A549 (cell line): ENCODE data around the gene RADIL. TPM values are rescaled to one million over a fixed set of nuclear protein-coding genes. Genes with fewer than 3 reads are reported as not detected.
A peak's percentile ranks its signal among the peaks of the same experiment; 100 is the strongest.

Experiments used
- ATAC-seq, 2 experiments: fragments of 200-7000 bp in 1 of 2; fragments of >200 bp in 1 of 2; cut with Nextera tagmentation in 1 of 2; cut with Tn5 transposase in 1 of 2; 3 replicates each; pipeline versions ENCODE4 v1.8.0 to v1.9.1; 2018 to 2020; ENCODE audit warnings: mild to moderate bottlenecking in 1 of 2, moderate library complexity in 1 of 2
- CTCF ChIA-PET: fragments of 300-600 bp; sonication (Branson Sonifier 250); formaldehyde crosslinking; extraction: SDS; loops from one replicate; lab custom pipeline; 2021; ENCODE audit warnings: antibody characterized with exemption, inconsistent platforms; lab: Yijun Ruan, JAX
- POLR2A ChIA-PET: fragments of 350-600 bp; formaldehyde crosslinking; extraction: SDS; loops from one replicate; lab custom pipeline; 2021; ENCODE audit warnings: antibody characterized with exemption, inconsistent platforms; lab: Yijun Ruan, JAX
- DNase-seq, 2 experiments: peaks; one replicate each; pipeline versions ENCODE4 v3.0.0 to v3.0.0-alpha.2; 2011 to 2016; ENCODE audit warnings: low read depth in 1 of 2, low spot score in 1 of 2
- FAIRE-seq: peaks from 2 replicates; lab custom pipeline; 2011; peaks lifted over from hg19 to GRCh38; lab: Jason Lieb, UNC
- H3K27ac ChIP-seq, 2 experiments: fragments of >200 bp; sonication (Bioruptor Twin); formaldehyde crosslinking; 3 replicates each; pipeline ENCODE4 v1.5.1; 2016 to 2017
- H3K4me1 ChIP-seq: fragments of >200 bp; sonication (Bioruptor Twin); formaldehyde crosslinking; 3 replicates; pipeline ENCODE4 v1.6.1; 2016
- H3K4me2 ChIP-seq: fragments of >200 bp; sonication (Bioruptor Twin); formaldehyde crosslinking; 3 replicates; pipeline ENCODE4 v1.6.1; 2016
- H3K4me3 ChIP-seq: fragments of >200 bp; sonication (Bioruptor Twin); formaldehyde crosslinking; 3 replicates; pipeline ENCODE4 v1.5.1; 2016
- H3K9me3 ChIP-seq: fragments of >200 bp; sonication (Bioruptor Twin); formaldehyde crosslinking; 3 replicates; pipeline ENCODE4 v1.6.1; 2016
- CBX2 ChIP-seq: fragments of 200-600 bp; sonication (generic); IDR thresholded peaks from 2 replicates; pipeline ENCODE4 v1.6.1; 2016; ENCODE audit warnings: low read depth, mild to moderate bottlenecking, borderline replicate concordance
- CTCF ChIP-seq: fragments of >200 bp; sonication (Bioruptor Twin); formaldehyde crosslinking; IDR thresholded peaks from 3 replicates; pipeline ENCODE4 v1.5.1; 2016
- EHF ChIP-seq: fragments of 250-450 bp; sonication (Bioruptor Pico); IDR thresholded peaks from 2 replicates; pipeline ENCODE4 v1.5.0; 2020; ENCODE audit warnings: mild to moderate bottlenecking
- ESRRA ChIP-seq: fragments of 150-350 bp; IDR thresholded peaks from 2 replicates; pipeline ENCODE4 v1.6.1; 2014; ENCODE audit warnings: mild to moderate bottlenecking, low read length, borderline replicate concordance
- FOSL2 ChIP-seq, 2 experiments: fragments of 450-650 bp in 1 of 2; fragments of >200 bp in 1 of 2; sonication (Bioruptor Twin) in 1 of 2; formaldehyde crosslinking; IDR thresholded peaks; 2 replicates each; pipeline versions ENCODE4 v1.5.0 to v1.6.1; 2016 to 2020; ENCODE audit warnings: mild to moderate bottlenecking in 1 of 2, moderate library complexity in 1 of 2
- HES2 ChIP-seq: fragments of >200 bp; sonication (Bioruptor Twin); formaldehyde crosslinking; IDR thresholded peaks from 2 replicates; pipeline ENCODE4 v1.6.1; 2016
- HOXA7 ChIP-seq: fragments of 250-450 bp; sonication (Bioruptor Pico); IDR thresholded peaks from 2 replicates; pipeline ENCODE4 v1.5.0; 2020; ENCODE audit warnings: mild to moderate bottlenecking, moderate library complexity
- JUN ChIP-seq, 2 experiments: fragments of >200 bp; sonication (Bioruptor Twin); formaldehyde crosslinking; IDR thresholded peaks; 2 replicates in 1 of 2; 3 replicates in 1 of 2; pipeline ENCODE4 v1.6.1; 2016 to 2017
- JUNB ChIP-seq: fragments of >200 bp; sonication (Bioruptor Twin); formaldehyde crosslinking; IDR thresholded peaks from 2 replicates; pipeline ENCODE4 v1.6.1; 2016
- MYC ChIP-seq: IDR thresholded peaks from 2 replicates; pipeline ENCODE4 v1.6.1; 2012; ENCODE audit warnings: mild to moderate bottlenecking, inconsistent platforms, low read length, improper control_type of control experiment, borderline replicate concordance
- NFE2L2 ChIP-seq: fragments of 150-350 bp; conservative IDR thresholded peaks from 2 replicates; pipeline ENCODE4 v1.6.1; 2014; ENCODE audit warnings: low read length
- NPAS2 ChIP-seq: fragments of 250-450 bp; sonication (Bioruptor Pico); IDR thresholded peaks from 2 replicates; pipeline ENCODE4 v1.8.0; 2022; ENCODE audit warnings: mild to moderate bottlenecking, moderate library complexity, borderline replicate concordance
- RCOR1 ChIP-seq: fragments of 150-350 bp; IDR thresholded peaks from 2 replicates; pipeline ENCODE4 v1.6.1; 2014; ENCODE audit warnings: antibody characterized with exemption, low read length, low read depth
- TFCP2L1 ChIP-seq: fragments of 250-450 bp; sonication (Bioruptor Pico); IDR thresholded peaks from 2 replicates; pipeline ENCODE4 v1.5.0; 2021; ENCODE audit warnings: mild to moderate bottlenecking
- ZSCAN20 ChIP-seq: fragments of 250-450 bp; sonication (Bioruptor Pico); IDR thresholded peaks from 2 replicates; pipeline ENCODE4 v1.8.0; 2022; ENCODE audit warnings: mild to moderate bottlenecking, moderate library complexity
- WGBS: methylation state at CpG from one replicate; pipeline ENCODE4 v1.1.6; 2017; ENCODE audit errors: missing lambda C conversion rate; 5-methylcytosine and 5-hydroxymethylcytosine counted together
- polyA plus RNA-seq, 4 experiments: library from polyadenylated mRNA; depleted of rRNA in 3 of 4; stranded (reverse); fragments of >200 nt; fragmentation: RNase III in 1 of 4; extraction: RNeasy Plus Mini Kit Qiagen cat#74134 plus additional on column Dnase treatment in 1 of 4; gene quantifications; 2 replicates in 3 of 4; 3 replicates in 1 of 4; pipeline ENCODE4 v1.2.3, GENCODE V29; 2011 to 2017
- TF ChIP-seq, protein P1 (sequence below): fragments of 250-450 bp; sonication (Bioruptor Pico); IDR thresholded peaks from 2 replicates; pipeline ENCODE4 v1.5.0; 2021; ENCODE audit warnings: mild to moderate bottlenecking, moderate library complexity, borderline replicate concordance
- TF ChIP-seq, protein P2 (sequence below): IDR thresholded peaks from 2 replicates; pipeline ENCODE4 v1.6.1; 2012
- TF ChIP-seq, protein P3 (sequence below): fragments of >200 bp; sonication (Bioruptor Twin); formaldehyde crosslinking; IDR thresholded peaks from 3 replicates; pipeline ENCODE4 v1.6.1; 2016
- TF ChIP-seq, protein P4 (sequence below): fragments of 450-650 bp; IDR thresholded peaks from 2 replicates; pipeline ENCODE4 v1.6.1; 2014; ENCODE audit warnings: antibody characterized with exemption

RADIL gene
- polyA plus RNA-seq, 2 of the 4 experiments (the other 2 are of a cell fraction): 1.0 to 1.1 TPM

- H3K4me3 ChIP-seq: no peak overlapping the region
- ChIA-PET POLR2A (no interaction called here), CTCF (interaction anchor here (0.8 to 6.3 kb wide), 5 partner anchors 9 to 286 kb away, joined by 3 to 58 read pairs (median 5); partner anchors contain the start of gene RADIL)
- no peaks in the 10 kb centered on the region for H3K4me1 ChIP-seq
- DNase-seq: no peak
- H3K27ac ChIP-seq: no peak overlapping the region
- TF ChIP-seq NPAS2 (CRISPR knock-in tag) (no peak), HOXA7 (no peak), NFE2L2 (no peak), JUN (IDR thresholded peaks at IDR 0.05) (no peak), MYC (no peak)
- peak in 1 of 2 experiments; percentile 21; a peak in 3 of 6 replicates for ATAC-seq
- FAIRE-seq: no peak
- no peak overlapping the region for H3K4me2 ChIP-seq
- no peaks in the 10 kb centered on the region for H3K9me3 ChIP-seq
- WGBS: 81% methylated on average over 7 of the region's 10 CpGs
Observed at GRCh38 chr7:4800487-4800886, 83.0 kb downstream of the RADIL start.

GRCh38 chr7:4799508-4800268 lies 83.8 kb downstream of the RADIL start:
- ChIA-PET POLR2A (no interaction called here), CTCF (interaction anchor here (0.8 to 6.3 kb wide), 14 partner anchors 8 to 374 kb away, joined by 3 to 58 read pairs (median 7); partner anchors contain the start of gene RADIL)
- WGBS: 78% methylated on average over 20 of the region's 39 CpGs
- no peaks in the 10 kb centered on the region for H3K9me3 ChIP-seq
- H3K4me3 ChIP-seq: no peak overlapping the region
- ATAC-seq (peak; percentile 13 to 16; a peak in 3 of 6 replicates), FAIRE-seq (no peak), DNase-seq (no peak)
- H3K27ac ChIP-seq: no peak overlapping the region
- H3K4me1 ChIP-seq: no peaks in the 10 kb centered on the region
- H3K4me2 ChIP-seq: no peak overlapping the region
- TF ChIP-seq RCOR1: no peak
- TF ChIP-seq, protein P1, sequence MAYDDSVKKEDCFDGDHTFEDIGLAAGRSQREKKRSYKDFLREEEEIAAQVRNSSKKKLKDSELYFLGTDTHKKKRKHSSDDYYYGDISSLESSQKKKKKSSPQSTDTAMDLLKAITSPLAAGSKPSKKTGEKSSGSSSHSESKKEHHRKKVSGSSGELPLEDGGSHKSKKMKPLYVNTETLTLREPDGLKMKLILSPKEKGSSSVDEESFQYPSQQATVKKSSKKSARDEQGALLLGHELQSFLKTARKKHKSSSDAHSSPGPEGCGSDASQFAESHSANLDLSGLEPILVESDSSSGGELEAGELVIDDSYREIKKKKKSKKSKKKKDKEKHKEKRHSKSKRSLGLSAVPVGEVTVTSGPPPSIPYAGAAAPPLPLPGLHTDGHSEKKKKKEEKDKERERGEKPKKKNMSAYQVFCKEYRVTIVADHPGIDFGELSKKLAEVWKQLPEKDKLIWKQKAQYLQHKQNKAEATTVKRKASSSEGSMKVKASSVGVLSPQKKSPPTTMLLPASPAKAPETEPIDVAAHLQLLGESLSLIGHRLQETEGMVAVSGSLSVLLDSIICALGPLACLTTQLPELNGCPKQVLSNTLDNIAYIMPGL: no peak
- no peak for TF ChIP-seq HES2
- TF ChIP-seq, protein P2, sequence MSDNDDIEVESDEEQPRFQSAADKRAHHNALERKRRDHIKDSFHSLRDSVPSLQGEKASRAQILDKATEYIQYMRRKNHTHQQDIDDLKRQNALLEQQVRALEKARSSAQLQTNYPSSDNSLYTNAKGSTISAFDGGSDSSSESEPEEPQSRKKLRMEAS: no peak
- no peak for TF ChIP-seq CBX2
- no peak for TF ChIP-seq FOSL2 (IDR thresholded peaks at IDR 0.05)
- TF ChIP-seq FOSL2 (CRISPR knock-in tag; IDR thresholded peaks at IDR 0.05): no peak
- TF ChIP-seq ESRRA: no peak
- no peak for TF ChIP-seq TFCP2L1
- TF ChIP-seq ZSCAN20 (CRISPR knock-in tag): no peak
- no peak for TF ChIP-seq JUNB
- TF ChIP-seq EHF: no peak
- TF ChIP-seq, protein P3, sequence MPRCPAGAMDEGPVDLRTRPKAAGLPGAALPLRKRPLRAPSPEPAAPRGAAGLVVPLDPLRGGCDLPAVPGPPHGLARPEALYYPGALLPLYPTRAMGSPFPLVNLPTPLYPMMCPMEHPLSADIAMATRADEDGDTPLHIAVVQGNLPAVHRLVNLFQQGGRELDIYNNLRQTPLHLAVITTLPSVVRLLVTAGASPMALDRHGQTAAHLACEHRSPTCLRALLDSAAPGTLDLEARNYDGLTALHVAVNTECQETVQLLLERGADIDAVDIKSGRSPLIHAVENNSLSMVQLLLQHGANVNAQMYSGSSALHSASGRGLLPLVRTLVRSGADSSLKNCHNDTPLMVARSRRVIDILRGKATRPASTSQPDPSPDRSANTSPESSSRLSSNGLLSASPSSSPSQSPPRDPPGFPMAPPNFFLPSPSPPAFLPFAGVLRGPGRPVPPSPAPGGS: no peak
- no peak for TF ChIP-seq CTCF
- TF ChIP-seq, protein P4, sequence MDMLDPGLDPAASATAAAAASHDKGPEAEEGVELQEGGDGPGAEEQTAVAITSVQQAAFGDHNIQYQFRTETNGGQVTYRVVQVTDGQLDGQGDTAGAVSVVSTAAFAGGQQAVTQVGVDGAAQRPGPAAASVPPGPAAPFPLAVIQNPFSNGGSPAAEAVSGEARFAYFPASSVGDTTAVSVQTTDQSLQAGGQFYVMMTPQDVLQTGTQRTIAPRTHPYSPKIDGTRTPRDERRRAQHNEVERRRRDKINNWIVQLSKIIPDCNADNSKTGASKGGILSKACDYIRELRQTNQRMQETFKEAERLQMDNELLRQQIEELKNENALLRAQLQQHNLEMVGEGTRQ: no peak
